Kidney epithelial cell (primary cell): ENCODE measurements around the gene MBD3L2B. TPM values are rescaled to one million over a fixed set of nuclear protein-coding genes. Genes with fewer than 3 reads are reported as not detected.
"Not testable (repeated sequence)": the region's sequence is repeated elsewhere in the genome, so short reads cannot be mapped to it uniquely, and the experiment has no call there.

ENCODE experiments used
- DNase-seq: peaks from one replicate; pipeline ENCODE4 v3.0.0-alpha.2; 2010; ENCODE audit warnings: low read depth
- H3K27me3 ChIP-seq: 2 replicates; pipeline ENCODE4 v1.6.0; 2011; ENCODE audit warnings: low read length; ENCODE audit not compliant: control insufficient read depth, insufficient read depth
- H3K36me3 ChIP-seq: 2 replicates; pipeline ENCODE4 v1.5.1; 2011; ENCODE audit warnings: low read length; ENCODE audit not compliant: control insufficient read depth, insufficient read depth
- H3K4me3 ChIP-seq: 2 replicates; pipeline ENCODE4 v1.5.1; 2011; ENCODE audit warnings: low read depth, mild to moderate bottlenecking, control low read depth, low read length
- total RNA-seq: library from RNA; depleted of rRNA; stranded (reverse); fragments of >200 nt; gene quantifications from 2 replicates; pipeline ENCODE4 v1.2.3, GENCODE V29; 2015
- TF ChIP-seq, protein P1 (sequence below): IDR thresholded peaks from 2 replicates; pipeline ENCODE4 v1.5.1; 2011; ENCODE audit warnings: mild to moderate bottlenecking, moderate library complexity, low read length, control low read depth, inconsistent platforms; ENCODE audit not compliant: insufficient read depth, poor library complexity, severe bottlenecking

The MBD3L2B gene
- total RNA-seq, 1 donor from 2014 or later = not detected

DNA sequence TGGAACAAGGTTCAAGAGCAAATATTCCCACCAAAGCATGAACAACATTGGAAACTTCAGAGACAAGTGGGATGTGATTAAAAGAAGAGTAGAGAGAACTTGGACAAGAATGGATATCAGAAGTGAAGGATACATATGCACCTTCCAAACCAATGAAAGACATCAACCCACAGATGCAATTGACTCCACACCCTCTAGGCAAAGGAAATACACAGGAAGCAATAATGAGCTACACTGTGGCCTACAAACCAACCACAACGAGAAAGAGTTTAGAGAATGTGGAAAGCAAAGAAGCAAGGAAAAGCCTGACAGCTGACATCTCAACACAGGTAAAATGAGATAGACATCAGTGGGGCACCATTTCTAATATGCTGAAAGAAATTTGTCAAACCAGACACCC, 7.6 kb upstream of the MBD3L2B start:
- H3K36me3 ChIP-seq, DNase-seq, H3K27me3 ChIP-seq, H3K4me3 ChIP-seq: not testable (repeated sequence)

DNA sequence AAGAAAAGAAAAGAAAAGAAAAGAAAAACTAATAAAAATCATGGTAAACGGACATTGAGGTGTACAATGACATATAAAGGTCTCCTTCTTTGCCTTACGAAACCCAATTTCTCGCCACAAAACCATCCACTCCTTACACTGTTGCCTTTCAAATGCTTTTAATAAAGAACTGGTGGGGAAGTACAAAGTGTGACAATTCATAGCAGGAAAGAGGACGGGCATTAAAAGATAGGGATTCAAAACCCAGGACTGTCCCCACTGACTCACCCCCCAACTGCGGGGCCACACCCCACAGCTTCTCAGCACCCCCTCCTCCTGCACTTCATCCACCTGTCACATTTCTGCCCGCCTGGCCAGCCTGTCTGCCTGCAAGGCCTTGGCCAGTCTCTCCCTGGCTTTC, 2.4 kb downstream of the MBD3L2B start:
- Histone ChIP-seq H3K36me3 (no peaks in the 10 kb centered on the region), H3K27me3 (no peaks in the 10 kb centered on the region)

DNA sequence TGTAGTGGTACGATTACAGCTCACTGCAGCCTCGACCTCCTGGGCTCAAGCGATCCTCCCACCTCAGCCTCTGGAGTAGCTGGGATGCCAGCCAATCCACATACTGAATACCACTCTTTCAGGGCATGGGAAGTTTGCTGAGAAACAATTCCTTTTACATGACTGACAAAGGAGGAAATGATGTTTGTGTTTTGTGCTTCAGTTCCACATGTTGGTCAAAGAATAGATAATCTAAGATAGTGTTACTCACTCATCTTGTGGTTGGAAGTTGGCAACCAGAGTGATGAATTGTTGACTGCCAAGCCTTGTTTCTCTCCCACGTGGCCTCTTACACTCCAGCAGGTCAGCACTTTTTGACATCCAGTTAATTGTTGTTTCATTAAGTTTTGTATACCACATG, 7.6 kb downstream of the MBD3L2B start:
- no peaks in the 10 kb centered on the region for H3K27me3 ChIP-seq
- TF ChIP-seq, protein P1, sequence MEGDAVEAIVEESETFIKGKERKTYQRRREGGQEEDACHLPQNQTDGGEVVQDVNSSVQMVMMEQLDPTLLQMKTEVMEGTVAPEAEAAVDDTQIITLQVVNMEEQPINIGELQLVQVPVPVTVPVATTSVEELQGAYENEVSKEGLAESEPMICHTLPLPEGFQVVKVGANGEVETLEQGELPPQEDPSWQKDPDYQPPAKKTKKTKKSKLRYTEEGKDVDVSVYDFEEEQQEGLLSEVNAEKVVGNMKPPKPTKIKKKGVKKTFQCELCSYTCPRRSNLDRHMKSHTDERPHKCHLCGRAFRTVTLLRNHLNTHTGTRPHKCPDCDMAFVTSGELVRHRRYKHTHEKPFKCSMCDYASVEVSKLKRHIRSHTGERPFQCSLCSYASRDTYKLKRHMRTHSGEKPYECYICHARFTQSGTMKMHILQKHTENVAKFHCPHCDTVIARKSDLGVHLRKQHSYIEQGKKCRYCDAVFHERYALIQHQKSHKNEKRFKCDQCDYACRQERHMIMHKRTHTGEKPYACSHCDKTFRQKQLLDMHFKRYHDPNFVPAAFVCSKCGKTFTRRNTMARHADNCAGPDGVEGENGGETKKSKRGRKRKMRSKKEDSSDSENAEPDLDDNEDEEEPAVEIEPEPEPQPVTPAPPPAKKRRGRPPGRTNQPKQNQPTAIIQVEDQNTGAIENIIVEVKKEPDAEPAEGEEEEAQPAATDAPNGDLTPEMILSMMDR = no peak
- no peaks in the 10 kb centered on the region for H3K36me3 ChIP-seq
- DNase-seq = no peak
- H3K4me3 ChIP-seq = no peak overlapping the region

More for the DNA sequence above, 2.4 kb downstream of the MBD3L2B start:
- TF ChIP-seq, protein P1 = no peak
- DNase-seq = no peak
- H3K4me3 ChIP-seq = no peak overlapping the region

DNA sequence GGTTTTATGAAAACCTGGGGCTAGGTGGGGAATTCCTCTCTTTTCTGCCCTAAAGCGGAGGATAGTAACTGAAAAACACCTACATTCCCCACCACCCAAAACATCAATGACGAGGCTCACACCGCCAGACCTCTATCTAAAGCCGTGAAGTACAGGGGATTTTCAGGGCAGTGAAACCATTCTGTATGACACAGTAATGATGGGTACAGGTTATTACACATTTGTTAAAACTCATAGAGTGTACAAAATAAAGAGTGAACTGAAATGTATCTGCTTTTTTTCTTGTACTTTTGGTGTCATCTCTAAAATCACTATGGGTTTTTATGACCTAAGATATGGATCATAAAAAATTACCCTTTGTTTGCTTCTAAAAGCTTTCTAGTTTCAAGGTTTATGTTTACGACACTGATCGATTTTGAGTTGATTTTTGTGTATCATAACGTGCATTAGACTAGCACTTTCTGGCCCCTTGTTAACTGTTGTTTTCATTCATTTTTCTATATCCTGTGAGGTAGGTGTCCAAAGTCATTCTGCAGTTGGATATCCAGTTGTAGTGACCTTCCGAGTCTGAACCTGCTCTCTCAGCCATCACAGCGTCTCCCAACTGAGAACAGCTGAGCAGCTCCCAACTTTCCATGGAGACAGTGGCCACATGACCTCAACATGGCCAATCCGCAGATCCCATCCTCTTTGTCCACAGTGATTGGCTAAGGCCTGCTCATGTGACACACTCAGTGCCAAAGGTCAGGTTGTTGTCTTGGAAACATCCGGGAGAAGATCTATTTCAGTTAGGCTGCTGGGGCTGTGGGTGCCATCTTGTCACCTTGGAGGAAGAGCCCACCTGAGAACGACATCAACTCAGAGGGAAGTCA, 10.3 kb downstream of the MBD3L2B start:
- no peak overlapping the region for H3K4me3 ChIP-seq
- no peak for DNase-seq
- TF ChIP-seq, protein P1 = no peak
- no peaks in the 10 kb centered on the region for H3K27me3 ChIP-seq
- no peaks in the 10 kb centered on the region for H3K36me3 ChIP-seq

DNA sequence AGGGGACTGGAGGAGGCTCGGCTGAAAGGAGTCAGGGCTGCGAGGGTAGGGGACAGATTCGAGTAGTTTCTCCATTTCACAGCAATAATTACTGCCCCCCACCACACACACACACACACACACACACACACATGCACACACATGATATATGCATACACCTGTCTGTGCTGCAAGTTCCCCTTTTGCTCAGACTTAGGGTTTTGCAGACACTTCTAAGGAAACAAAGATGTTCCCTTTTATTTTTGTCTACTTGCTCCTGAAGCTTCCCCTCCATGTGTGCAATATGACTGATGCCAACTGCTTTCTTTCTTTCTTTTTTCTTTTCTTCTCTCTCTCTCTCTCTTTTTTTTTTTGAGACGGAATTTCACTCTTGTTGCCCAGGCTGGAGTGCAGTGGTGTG, 13.4 kb downstream of the MBD3L2B start:
- no peaks in the 10 kb centered on the region for H3K27me3 ChIP-seq
- no peaks in the 10 kb centered on the region for H3K36me3 ChIP-seq
- no peak overlapping the region for H3K4me3 ChIP-seq
- no peak for DNase-seq
- TF ChIP-seq, protein P1 = no peak

DNA sequence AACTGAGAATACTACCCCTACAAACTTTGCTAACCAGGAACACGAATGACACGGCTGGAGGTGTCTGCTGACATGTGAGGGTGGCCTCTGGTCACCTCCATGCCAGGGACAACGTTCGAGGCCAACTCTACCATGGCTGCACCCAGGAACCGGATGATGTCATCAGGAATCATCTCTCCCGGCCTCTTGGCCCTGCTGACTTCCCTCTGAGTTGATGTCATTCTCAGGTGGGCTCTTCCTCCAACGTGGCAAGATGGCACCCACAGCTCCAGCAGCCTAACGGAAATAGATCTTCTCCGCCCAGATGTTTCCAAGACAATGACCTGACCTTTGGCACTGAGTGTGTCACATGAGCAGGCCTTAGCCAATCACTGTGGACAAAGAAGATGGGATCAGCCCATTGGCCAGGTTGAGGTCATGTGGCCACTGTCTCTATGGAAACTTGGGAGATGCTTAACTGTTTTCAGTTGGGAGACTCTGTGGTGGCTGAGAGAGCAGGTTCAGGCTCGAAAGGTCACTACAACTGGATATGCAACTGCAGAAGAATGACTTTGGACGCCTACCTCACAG, 15.0 kb downstream of the MBD3L2B start:
- TF ChIP-seq, protein P1 = no peak
- H3K27me3 ChIP-seq = no peaks in the 10 kb centered on the region
- no peaks in the 10 kb centered on the region for H3K36me3 ChIP-seq
- H3K4me3 ChIP-seq = no peak overlapping the region
- no peak for DNase-seq
